GM21528 (cell line): Measurements from ENCODE around the gene KIZ.

Experiments used
- ATAC-seq: cut with Tn5 transposase; IDR thresholded peaks from one replicate; pipeline ENCODE4 v1.9.1; 2021; ENCODE audit warnings: mild to moderate bottlenecking, moderate library complexity; ENCODE audit not compliant: unreplicated experiment, low FRiP score

The KIZ gene

DNA sequence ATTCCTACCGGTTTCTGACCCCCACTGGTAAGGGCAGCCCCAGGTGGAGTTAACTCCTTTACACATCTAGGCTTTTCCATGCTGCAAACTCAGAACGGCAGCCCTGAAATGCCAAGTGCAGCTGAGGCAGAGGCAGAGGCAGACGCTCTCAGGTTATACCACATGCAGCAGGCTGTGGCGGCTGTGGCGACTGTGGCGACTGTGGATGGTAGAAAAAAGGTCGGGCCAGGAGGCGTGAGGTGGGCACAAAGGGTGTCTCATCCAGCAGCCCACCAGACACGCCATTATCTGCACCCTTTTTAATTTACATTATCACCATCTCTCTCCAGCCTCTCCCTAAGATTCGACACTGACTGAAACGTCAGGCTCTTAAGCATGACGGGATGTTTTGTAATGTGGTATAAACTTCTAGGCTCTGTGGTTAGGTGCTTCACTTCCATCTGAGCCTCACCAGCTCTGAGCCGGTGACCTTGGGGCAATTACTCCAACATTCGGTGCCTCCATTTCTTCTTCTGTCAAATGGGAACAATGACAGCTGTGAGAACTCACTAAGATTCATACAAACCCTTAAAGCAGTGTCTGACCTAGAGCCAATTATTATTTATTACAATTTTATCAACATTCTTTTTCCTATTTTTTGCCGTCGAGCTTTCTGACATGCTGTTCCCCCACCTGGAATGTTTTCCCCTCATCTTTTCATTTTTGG lies 8.2 kb downstream of the KIZ start:
- no peak for ATAC-seq

DNA sequence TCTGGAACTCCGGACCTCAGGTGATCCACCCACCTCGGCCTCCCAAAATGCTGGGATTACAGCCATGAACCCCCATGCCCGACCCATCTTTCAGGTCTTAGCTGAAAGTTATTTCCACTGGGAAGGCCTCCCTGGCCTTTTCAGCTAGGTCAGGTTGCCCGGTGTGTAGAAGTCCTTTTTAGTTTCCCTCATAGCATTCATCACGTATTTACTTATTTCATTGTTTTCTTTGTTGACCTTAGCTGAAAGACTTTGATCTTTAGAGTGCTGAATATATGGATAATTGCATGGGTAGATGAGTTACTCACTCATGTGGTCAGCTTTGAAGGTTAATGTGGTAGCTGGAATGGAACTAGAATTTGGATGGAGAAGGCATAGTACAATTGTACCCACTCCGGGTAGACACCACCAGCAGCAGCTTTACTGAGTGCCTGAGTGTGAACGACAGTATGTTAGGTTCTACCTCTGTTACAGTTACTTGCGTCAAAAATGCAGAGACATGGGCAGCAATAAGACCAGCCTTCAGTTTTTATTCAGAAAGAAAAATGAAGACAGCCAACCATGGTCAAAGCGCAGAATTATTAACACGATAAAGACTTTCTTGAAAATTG lies 9.1 kb downstream of the KIZ start:
- ATAC-seq: no peak

DNA sequence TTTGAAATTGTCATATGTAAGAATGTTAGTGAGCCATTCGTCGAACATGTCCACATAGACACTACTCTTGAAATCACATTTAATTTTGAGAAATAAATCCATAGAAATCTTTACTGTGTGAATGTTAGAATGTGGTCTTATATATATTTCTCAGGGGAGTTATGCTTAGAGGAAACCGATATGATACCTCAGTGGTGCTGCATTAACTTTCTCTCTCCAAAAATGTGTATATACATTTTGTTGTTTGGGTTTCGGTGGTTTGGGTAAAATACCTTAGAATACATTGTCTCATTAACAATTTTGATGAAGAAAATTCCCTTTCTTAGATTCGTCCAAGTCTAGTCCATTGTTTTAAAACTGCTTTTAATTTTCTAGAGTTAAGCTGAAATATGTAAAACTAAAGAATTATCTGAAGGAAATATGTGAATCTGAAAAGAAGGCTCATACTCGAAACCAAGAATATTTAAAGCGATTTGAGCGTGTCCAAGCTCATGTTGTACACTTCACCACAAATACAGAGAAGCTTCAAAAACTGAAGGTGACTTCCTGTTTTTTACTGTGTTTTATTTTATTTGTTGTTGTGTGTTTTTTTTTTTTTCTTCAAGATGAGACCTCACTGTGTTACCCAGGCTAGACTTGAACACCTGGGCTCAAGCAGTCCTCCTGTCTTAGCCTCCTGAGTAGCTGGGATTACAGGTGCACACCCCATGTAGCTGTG lies 10.3 kb downstream of the KIZ start:
- no peak for ATAC-seq

DNA sequence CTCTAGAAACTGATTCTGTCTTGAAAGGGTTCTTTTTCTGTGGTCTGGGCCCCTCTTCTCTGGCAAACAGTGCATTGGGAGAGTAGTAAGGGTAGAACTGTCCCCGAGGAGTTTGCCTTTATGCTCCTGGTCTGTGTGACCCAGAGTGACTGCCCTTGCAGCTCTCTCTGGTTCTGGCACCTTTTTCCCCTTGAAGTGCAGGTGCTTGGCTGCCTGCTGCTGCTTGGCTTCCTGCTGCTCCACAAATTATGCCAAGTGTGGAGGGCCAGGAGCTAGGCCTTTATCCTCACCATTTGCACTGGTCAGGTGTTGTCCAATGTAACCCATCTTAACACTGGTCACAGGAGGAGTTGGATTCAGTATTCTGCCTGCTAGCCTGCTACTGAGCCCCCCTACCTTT lies 11.2 kb downstream of the KIZ start:
- ATAC-seq: no peak

DNA sequence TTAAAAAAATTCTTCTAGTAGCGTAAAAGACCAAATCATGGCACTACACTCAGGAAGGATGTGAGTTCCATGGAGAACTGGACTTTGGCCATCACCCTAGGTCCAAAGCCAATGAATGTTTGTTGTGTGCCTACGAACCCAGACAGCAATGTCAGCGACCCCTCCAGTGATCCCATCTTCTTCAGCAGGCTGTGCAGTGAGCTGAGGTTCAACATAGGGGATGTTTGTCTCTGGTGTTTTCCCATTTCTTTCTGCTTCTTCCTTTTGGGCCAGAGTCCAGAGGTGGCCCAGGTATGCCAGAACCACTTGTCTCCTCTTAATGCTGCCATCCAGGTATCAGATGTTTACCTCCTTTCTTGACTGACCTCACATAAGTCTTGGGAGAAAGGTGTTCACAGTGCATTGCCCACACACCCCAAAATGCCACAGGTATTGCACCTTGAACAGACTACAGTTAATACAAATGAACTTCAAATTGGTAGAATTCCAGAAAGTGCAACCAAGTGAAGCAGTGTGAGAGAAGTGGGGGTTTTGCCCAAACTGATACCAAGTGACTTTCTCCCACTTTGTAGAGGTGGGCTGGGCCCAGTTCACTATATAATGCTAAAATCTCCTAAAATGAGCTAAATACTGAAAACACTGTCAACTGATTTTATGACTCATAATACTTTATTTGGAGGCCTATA lies 14.1 kb downstream of the KIZ start:
- ATAC-seq: no peak

GRCh38 chr20:21141825-21142224 lies 15.9 kb downstream of the KIZ start:
- ATAC-seq: no peak

DNA sequence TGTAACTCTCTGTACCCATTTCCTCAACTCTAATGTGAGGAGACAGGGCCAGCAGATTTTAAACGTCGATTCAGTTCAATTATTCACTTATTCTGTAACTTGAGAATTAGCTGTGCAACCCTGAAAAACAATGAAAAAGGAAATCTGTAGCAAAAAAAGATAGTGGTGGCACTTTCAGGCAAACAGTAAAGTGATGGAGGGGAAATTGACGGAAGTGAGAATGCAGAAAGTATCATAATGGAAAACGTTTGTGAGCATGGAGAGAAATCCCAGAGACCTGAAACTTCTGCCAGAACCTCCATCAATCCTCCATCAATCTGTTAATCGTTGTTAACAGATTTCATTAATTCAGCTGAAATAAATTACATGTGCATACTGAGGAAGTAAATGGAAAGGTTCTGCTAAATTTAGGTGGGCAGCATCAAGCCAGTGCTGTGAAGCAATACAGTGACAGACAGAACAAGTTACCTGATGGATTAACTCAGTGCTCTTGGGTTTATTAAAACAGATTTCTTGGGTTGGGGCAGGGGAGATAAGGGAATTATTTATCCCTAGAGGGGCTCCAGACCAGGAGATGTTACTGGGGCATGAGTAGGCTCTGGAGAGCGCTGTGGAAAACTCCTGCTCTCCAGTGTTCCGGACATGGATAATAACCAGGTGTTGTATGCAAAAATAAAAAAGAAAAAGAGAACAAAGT lies 17.5 kb downstream of the KIZ start:
- no peak for ATAC-seq

DNA sequence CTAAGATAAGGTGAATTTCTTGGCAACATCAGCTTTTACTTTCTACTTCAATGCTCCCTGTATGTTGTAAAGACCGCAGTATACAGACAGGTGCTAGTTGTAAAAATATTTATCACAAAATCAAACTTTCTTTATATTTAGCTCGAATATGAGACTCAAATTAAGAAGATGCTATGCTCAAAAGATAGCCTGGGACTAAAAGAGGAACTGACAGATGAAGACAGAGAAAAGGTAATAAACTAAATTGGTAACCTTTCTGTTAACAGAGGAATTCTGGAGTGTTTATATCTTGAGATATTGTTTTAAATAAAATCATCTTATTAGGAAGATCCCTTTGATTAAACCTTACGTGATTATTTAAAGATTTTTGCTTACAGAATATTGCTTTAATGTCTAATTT lies 19.5 kb downstream of the KIZ start:
- no peak for ATAC-seq

GRCh38 chr20:21146215-21146614 lies 20.3 kb downstream of the KIZ start:
- no peak for ATAC-seq

DNA sequence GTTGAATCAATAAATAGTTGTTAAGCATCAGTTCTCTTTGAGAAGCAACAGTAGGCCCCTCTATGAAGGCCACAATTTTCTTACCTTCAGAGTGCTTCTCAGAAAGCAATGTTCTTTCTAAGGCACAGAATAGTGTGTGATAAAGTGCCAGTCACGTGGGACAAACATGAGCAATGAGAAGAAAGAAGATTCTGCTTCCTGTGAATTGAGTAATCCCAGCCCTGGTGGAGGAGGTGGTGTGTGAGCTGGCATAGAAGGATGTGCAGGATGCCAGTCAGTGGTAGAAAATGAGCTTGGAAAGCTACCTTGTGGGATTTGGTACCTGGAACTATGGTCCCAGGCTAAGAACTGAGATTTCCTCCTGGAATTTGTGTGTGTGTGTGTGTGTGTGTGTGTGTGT lies 21.7 kb downstream of the KIZ start:
- no peak for ATAC-seq

GRCh38 chr20:21149344-21149743 lies 23.5 kb downstream of the KIZ start:
- ATAC-seq: no peak

GRCh38 chr20:21151791-21152190 lies 25.9 kb downstream of the KIZ start:
- no peak for ATAC-seq

DNA sequence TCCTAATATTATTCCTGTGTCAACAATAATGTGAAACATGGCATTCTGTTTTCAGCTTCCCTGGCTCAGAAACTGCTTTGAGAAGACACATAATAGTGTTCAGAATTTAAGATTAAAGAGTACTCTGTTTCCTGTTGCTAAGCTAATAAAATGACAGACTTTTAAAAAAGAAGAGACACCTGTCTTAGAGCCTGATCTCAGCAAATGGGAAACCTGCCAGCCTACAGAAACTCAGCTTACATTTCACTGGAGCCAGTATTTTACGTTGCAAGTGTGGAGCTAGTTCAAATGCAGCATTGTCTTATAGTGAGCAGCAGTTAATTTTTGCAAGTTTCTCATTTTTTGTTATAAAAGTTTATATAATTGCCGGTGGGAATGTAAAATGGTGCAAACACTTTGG lies 28.8 kb downstream of the KIZ start:
- no peak for ATAC-seq

DNA sequence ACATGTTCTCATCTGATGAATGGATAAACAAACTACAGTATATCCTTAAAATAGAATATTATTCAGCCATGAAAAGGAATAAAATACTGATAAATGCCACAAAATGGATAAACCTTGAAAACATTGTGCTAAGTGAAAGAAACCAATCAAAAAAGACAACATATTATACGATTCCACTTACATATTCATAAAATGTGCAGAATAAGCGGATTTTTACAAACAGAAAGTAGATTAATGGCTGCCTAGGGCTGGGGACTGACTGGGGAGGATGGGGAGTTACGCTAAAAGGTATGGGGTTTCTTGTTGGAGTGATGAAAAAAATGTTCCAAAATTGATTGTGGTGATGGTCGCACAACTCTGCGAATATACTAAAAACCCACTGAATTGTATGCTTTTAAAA lies 29.4 kb downstream of the KIZ start:
- no peak for ATAC-seq

- ATAC-seq: no peak
Measured at GRCh38 chr20:21156266-21156665, 30.4 kb downstream of the KIZ start.

- no peak for ATAC-seq
Measured at GRCh38 chr20:21157006-21157405, 31.1 kb downstream of the KIZ start.

GRCh38 chr20:21159658-21160380 lies 33.9 kb downstream of the KIZ start:
- no peak for ATAC-seq

GRCh38 chr20:21161926-21162325 lies 36.0 kb downstream of the KIZ start:
- ATAC-seq: no peak

GRCh38 chr20:21162631-21163030 lies 36.7 kb downstream of the KIZ start:
- ATAC-seq: no peak

DNA sequence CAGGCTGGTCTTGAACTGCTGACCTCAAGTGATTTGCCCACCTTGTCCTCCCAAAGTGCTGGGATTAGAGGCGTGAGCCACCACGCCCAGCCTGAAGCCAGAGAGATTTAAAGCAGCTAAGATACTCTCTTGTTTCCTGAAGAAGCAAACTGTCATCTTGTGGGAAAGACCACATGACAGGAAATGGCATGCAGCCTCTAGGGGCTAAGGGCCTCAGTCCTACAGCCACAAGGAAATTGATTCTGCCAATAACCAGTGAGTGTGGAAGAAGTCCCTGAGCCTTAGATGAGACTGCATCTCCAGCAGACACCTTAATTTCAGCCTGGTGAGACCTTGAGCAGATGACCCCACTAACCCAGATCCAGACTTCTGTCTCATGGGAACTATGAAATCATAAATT lies 40.9 kb downstream of the KIZ start:
- no peak for ATAC-seq
